Measurements from ENCODE around the gene CLNK.

The CLNK gene

GRCh38 chr4:10582059-10582686, 102.4 kb downstream of the CLNK start:
- TF ChIP-seq, protein P1, sequence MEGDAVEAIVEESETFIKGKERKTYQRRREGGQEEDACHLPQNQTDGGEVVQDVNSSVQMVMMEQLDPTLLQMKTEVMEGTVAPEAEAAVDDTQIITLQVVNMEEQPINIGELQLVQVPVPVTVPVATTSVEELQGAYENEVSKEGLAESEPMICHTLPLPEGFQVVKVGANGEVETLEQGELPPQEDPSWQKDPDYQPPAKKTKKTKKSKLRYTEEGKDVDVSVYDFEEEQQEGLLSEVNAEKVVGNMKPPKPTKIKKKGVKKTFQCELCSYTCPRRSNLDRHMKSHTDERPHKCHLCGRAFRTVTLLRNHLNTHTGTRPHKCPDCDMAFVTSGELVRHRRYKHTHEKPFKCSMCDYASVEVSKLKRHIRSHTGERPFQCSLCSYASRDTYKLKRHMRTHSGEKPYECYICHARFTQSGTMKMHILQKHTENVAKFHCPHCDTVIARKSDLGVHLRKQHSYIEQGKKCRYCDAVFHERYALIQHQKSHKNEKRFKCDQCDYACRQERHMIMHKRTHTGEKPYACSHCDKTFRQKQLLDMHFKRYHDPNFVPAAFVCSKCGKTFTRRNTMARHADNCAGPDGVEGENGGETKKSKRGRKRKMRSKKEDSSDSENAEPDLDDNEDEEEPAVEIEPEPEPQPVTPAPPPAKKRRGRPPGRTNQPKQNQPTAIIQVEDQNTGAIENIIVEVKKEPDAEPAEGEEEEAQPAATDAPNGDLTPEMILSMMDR (IDR thresholded peaks at IDR 0.05; ENCODE audit: low read depth, low read length, poor library complexity, severe bottlenecking), result peak; percentile 86
- TF ChIP-seq EZH2phosphoT487 (IDR thresholded peaks at IDR 0.05; ENCODE audit: borderline replicate concordance, low read length), result no peak
- Histone ChIP-seq H3K4me2 (ENCODE audit: low read length) (no peak overlapping the region), H4K20me1 (ENCODE audit: control insufficient read depth, insufficient read depth, low read depth, low read length) (no peaks in the 10 kb centered on the region), H3K4me3 (ENCODE audit: low read length) (no peak overlapping the region), H3K9me3 (ENCODE audit: control insufficient read depth, insufficient read depth, low read length) (no peaks in the 10 kb centered on the region), H3K27me3 (ENCODE audit: control insufficient read depth, low read length) (no peaks in the 10 kb centered on the region), H3F3A (ENCODE audit: control insufficient read depth, insufficient read depth) (no peaks in the 10 kb centered on the region), H3K4me1 (ENCODE audit: control insufficient read depth, low read length) (peaks cover 39% of the 10 kb centered on the region), H3K27ac (ENCODE audit: low read depth, low read length) (no peak overlapping the region), H3K79me2 (ENCODE audit: control insufficient read depth, low read length) (no peaks in the 10 kb centered on the region), H3K36me3 (ENCODE audit: control insufficient read depth, low read length) (no peaks in the 10 kb centered on the region), H3K9me2 (replicated peaks; ENCODE audit: control insufficient read depth, low read length) (no peaks in the 10 kb centered on the region)

GRCh38 chr4:10581022-10581421, 103.5 kb downstream of the CLNK start:
- no peaks in the 10 kb centered on the region for H3K27me3 ChIP-seq (ENCODE audit: control insufficient read depth, low read length)
- H3K9me3 ChIP-seq (ENCODE audit: control insufficient read depth, insufficient read depth, low read length), result no peaks in the 10 kb centered on the region
- H3K79me2 ChIP-seq (ENCODE audit: control insufficient read depth, low read length), result no peaks in the 10 kb centered on the region
- H3F3A ChIP-seq (ENCODE audit: control insufficient read depth, insufficient read depth), result no peaks in the 10 kb centered on the region
- no peak overlapping the region for H3K27ac ChIP-seq (ENCODE audit: low read depth, low read length)
- H3K4me1 ChIP-seq (ENCODE audit: control insufficient read depth, low read length), result peaks cover 50% of the 10 kb centered on the region
- TF ChIP-seq, protein P1 (IDR thresholded peaks at IDR 0.05; ENCODE audit: low read depth, low read length, poor library complexity, severe bottlenecking), result no peak
- no peaks in the 10 kb centered on the region for H3K36me3 ChIP-seq (ENCODE audit: control insufficient read depth, low read length)
- H3K4me2 ChIP-seq (ENCODE audit: low read length), result peak overlapping the region; percentile 9; the same call in 1 of the 2 replicates
- no peaks in the 10 kb centered on the region for H3K9me2 ChIP-seq (replicated peaks; ENCODE audit: control insufficient read depth, low read length)
- H4K20me1 ChIP-seq (ENCODE audit: control insufficient read depth, insufficient read depth, low read depth, low read length), result no peaks in the 10 kb centered on the region
- no peak overlapping the region for H3K4me3 ChIP-seq (ENCODE audit: low read length)

- Histone ChIP-seq H3K9me2 (replicated peaks; ENCODE audit: control insufficient read depth, low read length) (no peaks in the 10 kb centered on the region), H3K4me2 (ENCODE audit: low read length) (no peak overlapping the region), H3K4me3 (ENCODE audit: low read length) (no peak overlapping the region), H3K4me1 (ENCODE audit: control insufficient read depth, low read length) (peaks cover 51% of the 10 kb centered on the region), H3K36me3 (ENCODE audit: control insufficient read depth, low read length) (no peaks in the 10 kb centered on the region), H3F3A (ENCODE audit: control insufficient read depth, insufficient read depth) (no peaks in the 10 kb centered on the region), H3K27me3 (ENCODE audit: control insufficient read depth, low read length) (no peaks in the 10 kb centered on the region), H3K9me3 (ENCODE audit: control insufficient read depth, insufficient read depth, low read length) (no peaks in the 10 kb centered on the region), H3K27ac (ENCODE audit: low read depth, low read length) (no peak overlapping the region), H3K79me2 (ENCODE audit: control insufficient read depth, low read length) (no peaks in the 10 kb centered on the region), H4K20me1 (ENCODE audit: control insufficient read depth, insufficient read depth, low read depth, low read length) (no peaks in the 10 kb centered on the region)
- TF ChIP-seq, protein P1 (IDR thresholded peaks at IDR 0.05; ENCODE audit: low read depth, low read length, poor library complexity, severe bottlenecking), result no peak
- no peak for TF ChIP-seq EZH2phosphoT487 (IDR thresholded peaks at IDR 0.05; ENCODE audit: borderline replicate concordance, low read length)
These were observed 104.9 kb downstream of the CLNK start for GRCh38 chr4:10579648-10580047.

Data from DOHH2 (cell line).